Activated CD4-positive, alpha-beta T cell treated with anti-CD3 and anti-CD28 coated beads, Interleukin-2, amount 10 ng/mL, durations not matched to agents 24 days and 14 days (primary cell): ENCODE results near the gene S100A13. TPM values are rescaled to one million over a fixed set of nuclear protein-coding genes. Genes with fewer than 3 reads are reported as not detected.
"Not testable (repeated sequence)": the region's sequence is repeated elsewhere in the genome, so short reads cannot be mapped to it uniquely, and the experiment has no call there.

Experiments
- DNase-seq: peaks from one replicate; pipeline ENCODE4 v3.0.0; 2022
- H3K27ac Mint-ChIP-seq: one replicate; pipeline ENCODE4 v1.8.0; 2022; ENCODE audit warnings: mild to moderate bottlenecking, mixed read lengths
- H3K27me3 Mint-ChIP-seq: one replicate; pipeline ENCODE4 v1.8.0; 2022; ENCODE audit warnings: mixed read lengths
- H3K36me3 Mint-ChIP-seq: one replicate; pipeline ENCODE4 v1.8.0; 2022; ENCODE audit warnings: low read depth, mild to moderate bottlenecking, mixed read lengths
- H3K4me1 Mint-ChIP-seq: one replicate; pipeline ENCODE4 v1.8.0; 2021; ENCODE audit warnings: mixed read lengths
- H3K4me3 Mint-ChIP-seq: one replicate; pipeline ENCODE4 v1.8.0; 2022; ENCODE audit warnings: mild to moderate bottlenecking, moderate library complexity, mixed read lengths
- H3K9me3 Mint-ChIP-seq: one replicate; pipeline ENCODE4 v1.8.0; 2021; ENCODE audit warnings: mixed read lengths
- intact Hi-C: fragments of 100-400 bp; cut with micrococcal nuclease; formaldehyde crosslinking; loops from one replicate; pipeline ENCODE4 v1.15.1; 2023
- total RNA-seq: library from RNA; stranded (reverse); gene quantifications from 2 replicates; pipeline ENCODE4 v1.2.3, GENCODE V29; 2022

S100A13 gene
- total RNA-seq, 1 donor from 2014 or later, result 3.2 TPM

DNA sequence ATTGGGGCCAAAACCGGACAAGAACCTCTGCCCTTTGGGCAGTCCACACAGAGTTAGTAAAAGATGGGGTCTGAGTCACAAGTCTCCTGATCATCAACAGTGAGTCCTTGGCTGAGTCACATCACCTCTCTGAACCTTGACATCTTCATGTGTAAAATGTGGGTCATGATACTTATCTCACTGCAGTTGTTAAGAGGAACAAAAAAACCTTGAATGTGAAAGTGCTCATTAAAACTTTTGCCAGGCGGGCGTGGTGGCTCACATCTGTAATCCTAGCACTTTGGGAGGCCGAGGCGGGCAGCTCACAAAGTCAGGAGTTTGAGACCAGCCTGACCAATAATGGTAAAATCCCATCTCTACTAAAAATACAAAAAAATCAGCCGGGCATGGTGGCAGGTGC, 30.1 kb downstream of the S100A13 start:
- Mint-ChIP-seq H3K4me1 (peaks cover 19% of the 10 kb centered on the region), H3K27me3 (no peaks in the 10 kb centered on the region), H3K36me3 (no peaks in the 10 kb centered on the region), H3K9me3 (no peaks in the 10 kb centered on the region), H3K27ac (peak overlapping the region; percentile 77), H3K4me3 (no peak overlapping the region)
- no peak for DNase-seq
- intact Hi-C loops, result no loop called here

DNA sequence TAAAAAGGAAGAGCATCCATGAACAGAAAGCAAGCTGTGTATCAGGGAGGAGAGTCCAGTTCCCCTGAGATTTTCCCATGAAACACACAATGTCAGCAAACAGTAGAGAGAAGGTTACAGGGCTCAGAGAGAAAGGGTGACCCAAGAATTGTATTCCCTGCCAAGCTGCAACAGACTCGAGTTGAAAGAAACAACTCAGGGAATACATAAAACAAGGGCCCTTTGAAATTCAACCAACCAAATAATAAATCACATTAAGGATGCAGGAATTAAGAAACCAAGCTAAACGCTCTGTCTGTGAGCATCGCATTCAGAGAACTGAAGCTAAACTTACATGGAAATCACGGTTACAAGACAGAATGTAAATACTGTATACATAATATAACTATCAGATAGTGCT, 34.6 kb downstream of the S100A13 start:
- Mint-ChIP-seq H3K27me3 (peaks cover 2% of the 10 kb centered on the region), H3K4me3 (no peak overlapping the region)

DNA sequence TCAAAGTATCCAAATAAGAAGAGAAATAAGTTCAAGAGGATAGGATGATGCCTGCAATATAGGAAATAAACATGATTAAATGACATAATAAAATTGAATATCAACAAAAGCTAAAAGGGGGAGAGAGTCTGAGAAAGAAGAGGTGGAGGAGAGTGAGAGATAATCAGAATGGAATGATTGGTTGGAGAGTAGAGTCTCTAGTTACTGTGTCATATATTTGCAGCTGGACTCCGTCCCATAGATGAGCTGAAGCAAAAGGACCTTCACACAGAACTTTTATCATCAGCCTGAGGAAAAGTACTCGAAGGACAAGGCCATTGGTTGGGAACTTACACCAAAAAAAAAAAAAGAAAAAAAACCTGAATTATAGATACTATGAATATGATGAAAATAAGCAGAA, 38.8 kb downstream of the S100A13 start:
- Mint-ChIP-seq H3K36me3 (no peaks in the 10 kb centered on the region), H3K4me3 (no peak overlapping the region), H3K4me1 (no peaks in the 10 kb centered on the region), H3K27ac (no peak overlapping the region), H3K9me3 (no peaks in the 10 kb centered on the region), H3K27me3 (peaks cover 19% of the 10 kb centered on the region)
- DNase-seq, result no peak
- intact Hi-C loops, result no loop called here

More for the DNA sequence above, 34.6 kb downstream of the S100A13 start:
- no peaks in the 10 kb centered on the region for H3K36me3 Mint-ChIP-seq
- H3K27ac Mint-ChIP-seq, result no peak overlapping the region
- intact Hi-C loops, result no loop called here
- H3K9me3 Mint-ChIP-seq, result no peaks in the 10 kb centered on the region
- H3K4me1 Mint-ChIP-seq, result peaks cover 7% of the 10 kb centered on the region
- no peak for DNase-seq

DNA sequence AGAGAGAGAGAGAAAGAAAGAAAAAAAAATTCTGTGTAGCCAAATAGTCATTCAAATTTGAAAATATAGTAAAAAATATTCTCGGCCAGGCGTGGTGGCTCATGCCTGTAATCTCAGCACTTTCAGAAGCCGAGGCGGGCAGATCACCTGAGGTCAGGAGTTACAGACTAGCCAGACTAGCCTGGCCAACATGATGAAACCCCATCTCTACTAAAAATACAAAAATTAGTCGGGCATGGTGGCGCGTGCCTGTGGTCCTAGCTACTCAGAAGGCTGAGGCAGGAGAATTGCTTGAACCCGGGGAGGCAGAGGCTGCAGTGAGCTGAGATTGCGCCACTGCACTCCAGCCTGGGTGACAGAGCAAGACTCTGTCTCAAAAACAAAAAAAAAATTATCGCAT, 39.3 kb downstream of the S100A13 start:
- H3K27me3 Mint-ChIP-seq, result peaks cover 19% of the 10 kb centered on the region
- H3K4me3 Mint-ChIP-seq, H3K4me1 Mint-ChIP-seq, H3K9me3 Mint-ChIP-seq, DNase-seq, H3K36me3 Mint-ChIP-seq, intact Hi-C loops, H3K27ac Mint-ChIP-seq: not testable (repeated sequence)

DNA sequence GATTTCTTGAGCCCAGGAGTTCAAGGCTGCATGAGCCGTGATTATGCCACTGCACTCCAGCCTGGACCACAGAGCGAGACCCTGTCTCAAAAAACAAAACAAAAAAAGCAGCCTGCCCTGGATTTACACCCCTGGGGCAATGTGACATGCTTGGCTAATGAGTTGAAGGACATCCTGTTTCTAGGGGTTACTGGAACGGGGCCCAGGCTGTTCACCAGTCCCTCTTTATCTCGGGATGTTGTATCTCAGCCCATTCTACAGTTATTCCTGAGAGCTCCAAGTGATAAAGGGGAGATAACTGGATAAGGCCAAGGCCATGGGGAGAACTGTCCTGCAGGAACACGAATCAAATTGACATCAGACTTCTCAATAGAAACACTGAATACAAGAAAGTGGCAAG, 40.0 kb downstream of the S100A13 start:
- Mint-ChIP-seq H3K27ac (no peak overlapping the region), H3K4me3 (no peak overlapping the region), H3K4me1 (no peaks in the 10 kb centered on the region), H3K9me3 (no peaks in the 10 kb centered on the region), H3K27me3 (peaks cover 19% of the 10 kb centered on the region), H3K36me3 (no peaks in the 10 kb centered on the region)
- intact Hi-C loops, result no loop called here
- DNase-seq, result no peak

DNA sequence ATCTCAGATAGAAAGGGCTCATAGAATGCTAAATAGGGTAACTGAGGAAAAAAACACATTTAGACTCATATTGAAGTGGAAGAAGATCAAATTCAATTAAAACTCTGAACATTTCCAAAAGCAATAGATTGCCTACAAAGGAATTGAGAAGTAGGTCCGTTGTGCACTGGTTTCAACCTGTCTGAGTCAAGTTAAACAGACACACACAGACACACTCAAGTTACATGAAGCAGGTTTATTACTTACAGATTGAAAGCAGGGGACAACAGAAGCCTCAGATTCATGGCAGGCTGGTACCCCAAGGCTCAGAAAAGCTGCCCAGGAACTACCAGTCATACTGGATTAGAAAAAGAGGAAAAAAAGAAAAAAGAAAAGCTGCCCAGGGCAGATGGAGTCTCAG, 41.0 kb downstream of the S100A13 start:
- Mint-ChIP-seq H3K4me1 (no peaks in the 10 kb centered on the region), H3K4me3 (no peak overlapping the region), H3K27ac (no peak overlapping the region), H3K36me3 (no peaks in the 10 kb centered on the region), H3K9me3 (no peaks in the 10 kb centered on the region), H3K27me3 (peaks cover 19% of the 10 kb centered on the region)
- no peak for DNase-seq
- intact Hi-C loops, result no loop called here

DNA sequence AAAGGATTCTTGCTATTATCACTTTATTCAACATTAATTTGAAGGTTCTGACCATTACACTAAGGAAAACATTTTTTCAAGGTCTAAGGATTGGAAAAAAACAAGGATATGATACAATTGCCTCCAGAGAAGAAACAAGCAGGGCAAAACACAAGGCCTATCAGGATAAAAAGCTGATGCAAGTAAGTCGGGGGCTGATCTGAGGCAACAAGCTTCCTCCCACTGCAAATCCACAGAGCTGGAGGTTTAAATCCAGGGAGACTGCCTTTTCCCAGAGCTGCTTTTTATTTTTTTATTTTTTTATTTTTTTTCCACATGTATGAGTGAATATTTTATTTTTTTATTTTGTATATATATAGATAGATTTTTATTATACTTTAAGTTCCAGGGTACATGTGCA, 42.3 kb downstream of the S100A13 start:
- intact Hi-C loops, result no loop called here
- Mint-ChIP-seq H3K27ac (no peak overlapping the region), H3K9me3 (no peaks in the 10 kb centered on the region), H3K4me3 (no peak overlapping the region), H3K36me3 (no peaks in the 10 kb centered on the region), H3K27me3 (peaks cover 19% of the 10 kb centered on the region), H3K4me1 (no peaks in the 10 kb centered on the region)
- no peak for DNase-seq

DNA sequence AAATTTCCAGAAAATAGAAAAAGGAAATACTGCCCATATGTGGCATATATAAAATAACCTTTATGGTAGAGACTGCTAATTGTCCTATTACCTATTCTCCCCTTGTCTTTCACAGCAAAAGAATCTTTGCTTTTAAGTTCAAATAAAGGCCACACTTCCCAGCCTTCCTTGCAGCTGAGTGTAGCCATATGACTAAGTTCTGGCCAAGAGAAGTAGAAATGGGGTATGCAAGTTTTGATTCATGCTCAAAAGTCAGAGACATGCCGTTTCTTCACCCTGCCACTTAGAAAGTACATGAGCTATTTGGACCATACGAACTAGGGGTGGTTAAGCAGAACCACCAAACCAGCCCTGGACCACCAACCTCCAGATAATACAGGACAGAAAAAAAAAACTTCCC, 43.3 kb downstream of the S100A13 start:
- H3K27me3 Mint-ChIP-seq, result peaks cover 24% of the 10 kb centered on the region
- intact Hi-C loops, result no loop called here
- H3K4me1 Mint-ChIP-seq, result no peaks in the 10 kb centered on the region
- no peaks in the 10 kb centered on the region for H3K9me3 Mint-ChIP-seq
- H3K27ac Mint-ChIP-seq, result no peak overlapping the region
- DNase-seq, result no peak
- no peaks in the 10 kb centered on the region for H3K36me3 Mint-ChIP-seq
- no peak overlapping the region for H3K4me3 Mint-ChIP-seq

DNA sequence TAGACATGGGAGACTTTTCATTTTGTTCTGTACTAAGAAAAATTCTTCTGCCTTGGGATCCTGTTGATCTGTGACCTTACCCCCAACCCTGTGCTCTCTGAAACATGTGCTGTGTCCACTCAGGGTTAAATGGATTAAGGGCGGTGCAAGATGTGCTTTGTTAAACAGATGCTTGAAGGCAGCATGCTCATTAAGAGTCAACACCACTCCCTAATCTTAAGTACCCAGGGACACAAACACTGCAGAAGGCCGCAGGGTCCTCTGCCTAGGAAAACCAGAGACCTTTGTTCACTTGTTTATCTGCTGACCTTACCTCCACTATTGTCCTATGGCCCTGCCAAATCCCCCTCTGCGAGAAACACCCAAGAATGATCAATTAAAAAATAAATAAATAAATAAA, 43.8 kb downstream of the S100A13 start:
- DNase-seq, H3K4me1 Mint-ChIP-seq, H3K4me3 Mint-ChIP-seq, H3K9me3 Mint-ChIP-seq, H3K27ac Mint-ChIP-seq, intact Hi-C loops, H3K36me3 Mint-ChIP-seq: not testable (repeated sequence)
- H3K27me3 Mint-ChIP-seq, result peaks cover 29% of the 10 kb centered on the region

DNA sequence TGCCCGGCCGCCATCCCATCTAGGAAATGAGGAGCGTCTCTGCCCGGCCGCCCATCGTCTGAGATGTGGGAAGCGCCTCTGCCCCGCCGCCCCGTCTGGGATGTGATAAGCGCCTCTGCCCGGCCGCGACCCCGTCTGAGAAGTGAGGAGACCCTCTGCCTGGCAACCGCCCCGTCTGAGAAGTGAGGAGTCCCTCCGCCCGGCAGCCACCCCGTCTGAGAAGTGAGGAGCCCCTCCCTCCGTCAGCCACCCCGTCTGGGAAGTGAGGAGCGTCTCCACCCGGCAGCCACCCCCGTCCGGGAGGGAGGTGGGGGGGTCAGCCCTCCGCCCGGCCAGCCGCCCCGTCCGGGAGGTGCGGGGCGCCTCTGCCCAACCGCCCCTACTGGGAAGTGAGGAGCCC, 44.5 kb downstream of the S100A13 start:
- H3K9me3 Mint-ChIP-seq, H3K27ac Mint-ChIP-seq, DNase-seq, intact Hi-C loops, H3K36me3 Mint-ChIP-seq, H3K4me1 Mint-ChIP-seq, H3K4me3 Mint-ChIP-seq: not testable (repeated sequence)
- H3K27me3 Mint-ChIP-seq, result peaks cover 33% of the 10 kb centered on the region

DNA sequence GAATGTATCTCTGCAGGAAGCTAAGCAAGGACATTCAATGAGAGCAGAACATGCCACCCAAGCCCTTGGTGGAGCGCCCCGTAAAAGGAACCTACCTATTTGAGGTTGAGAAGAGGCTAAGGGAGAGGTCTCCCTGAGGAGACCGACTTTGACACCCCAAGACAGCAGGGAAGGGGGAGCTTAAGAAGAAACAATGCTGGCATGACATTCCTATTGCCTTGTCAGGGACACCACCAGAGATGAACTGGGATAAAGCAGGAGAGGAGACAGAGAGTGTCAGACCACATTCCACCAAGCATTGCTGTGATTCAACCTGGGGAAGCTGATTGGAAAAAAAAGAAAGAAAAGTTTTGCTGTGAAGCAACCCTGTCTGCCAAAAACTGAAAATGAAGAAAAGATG, 48.4 kb downstream of the S100A13 start:
- Mint-ChIP-seq H3K4me1 (peaks cover 6% of the 10 kb centered on the region), H3K36me3 (no peaks in the 10 kb centered on the region), H3K9me3 (no peaks in the 10 kb centered on the region), H3K27ac (no peak overlapping the region), H3K27me3 (peaks cover 29% of the 10 kb centered on the region), H3K4me3 (no peak overlapping the region)
- no peak for DNase-seq
- intact Hi-C loops, result no loop called here

DNA sequence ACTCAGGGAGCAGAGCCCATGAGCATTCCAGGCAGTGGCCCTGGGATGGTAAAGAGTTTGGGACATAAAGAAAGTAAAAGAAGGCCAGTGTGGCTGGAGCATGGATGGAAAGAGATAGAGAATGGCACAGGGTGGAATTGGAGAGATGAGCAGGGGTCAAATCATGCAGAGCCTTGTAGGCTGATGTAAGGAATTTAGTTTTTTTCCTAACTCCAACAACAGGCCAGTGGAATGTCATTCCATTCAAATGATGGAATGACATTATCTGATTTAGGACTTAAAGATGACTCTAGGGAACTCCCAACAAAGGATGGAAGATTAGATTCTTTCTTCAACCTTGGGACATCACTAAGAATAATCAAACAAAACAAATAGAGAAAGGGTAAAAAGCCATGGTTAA, 48.8 kb downstream of the S100A13 start:
- H3K9me3 Mint-ChIP-seq, result no peaks in the 10 kb centered on the region
- H3K27ac Mint-ChIP-seq, result no peak overlapping the region
- H3K4me3 Mint-ChIP-seq, result no peak overlapping the region
- no peaks in the 10 kb centered on the region for H3K36me3 Mint-ChIP-seq
- intact Hi-C loops, result no loop called here
- peaks cover 26% of the 10 kb centered on the region for H3K27me3 Mint-ChIP-seq
- peaks cover 6% of the 10 kb centered on the region for H3K4me1 Mint-ChIP-seq
- no peak for DNase-seq

DNA sequence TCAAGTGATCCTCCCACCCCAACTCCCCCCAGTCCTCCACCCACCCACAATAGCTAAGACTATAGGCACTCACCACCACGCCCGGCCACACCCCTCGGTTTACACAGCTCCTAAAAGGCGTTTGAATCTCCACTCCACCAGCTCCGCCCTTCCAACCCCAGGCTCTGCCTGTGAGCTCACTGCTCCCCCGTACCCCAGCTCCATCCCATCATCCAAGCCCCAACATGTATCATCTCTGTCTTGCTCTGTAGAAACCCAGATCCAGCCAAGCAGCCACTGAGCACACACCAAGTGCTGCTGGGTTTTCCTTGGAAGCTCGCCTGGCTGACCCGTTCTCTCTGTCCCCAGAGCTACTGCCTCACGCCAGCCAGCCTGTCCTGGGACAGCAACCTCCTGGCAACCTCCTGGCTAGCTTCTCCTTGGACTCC, 49.7 kb downstream of the S100A13 start:
- DNase-seq, result no peak
- Mint-ChIP-seq H3K27me3 (peaks cover 26% of the 10 kb centered on the region), H3K4me1 (peaks cover 13% of the 10 kb centered on the region), H3K4me3 (no peak overlapping the region), H3K9me3 (no peaks in the 10 kb centered on the region), H3K36me3 (no peaks in the 10 kb centered on the region), H3K27ac (no peak overlapping the region)
- intact Hi-C loops, result no loop called here

DNA sequence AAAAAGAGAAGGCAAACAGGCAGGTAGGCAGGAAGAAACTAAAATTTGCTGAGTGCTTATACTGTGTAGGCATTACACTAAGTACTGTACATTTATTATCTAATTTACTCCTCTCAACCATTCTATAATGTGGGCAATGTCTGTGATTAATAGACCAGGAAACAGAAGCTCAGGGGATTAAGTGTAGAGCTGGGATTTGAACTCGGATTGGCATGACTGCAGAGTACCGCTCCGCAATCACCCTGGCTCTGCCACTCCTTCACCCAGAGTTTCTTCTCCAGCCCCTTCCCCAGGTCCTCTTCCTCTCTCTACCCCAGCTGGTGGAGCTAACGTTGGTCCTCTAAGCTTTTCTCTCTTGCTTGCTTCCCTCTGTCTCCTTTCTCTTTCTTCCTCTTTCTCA, 50.2 kb downstream of the S100A13 start:
- peaks cover 15% of the 10 kb centered on the region for H3K4me1 Mint-ChIP-seq
- H3K4me3 Mint-ChIP-seq, result no peak overlapping the region
- intact Hi-C loops, result no loop called here
- no peak for DNase-seq
- H3K9me3 Mint-ChIP-seq, result no peaks in the 10 kb centered on the region
- H3K27me3 Mint-ChIP-seq, result peaks cover 26% of the 10 kb centered on the region
- H3K36me3 Mint-ChIP-seq, result no peaks in the 10 kb centered on the region
- H3K27ac Mint-ChIP-seq, result no peak overlapping the region

DNA sequence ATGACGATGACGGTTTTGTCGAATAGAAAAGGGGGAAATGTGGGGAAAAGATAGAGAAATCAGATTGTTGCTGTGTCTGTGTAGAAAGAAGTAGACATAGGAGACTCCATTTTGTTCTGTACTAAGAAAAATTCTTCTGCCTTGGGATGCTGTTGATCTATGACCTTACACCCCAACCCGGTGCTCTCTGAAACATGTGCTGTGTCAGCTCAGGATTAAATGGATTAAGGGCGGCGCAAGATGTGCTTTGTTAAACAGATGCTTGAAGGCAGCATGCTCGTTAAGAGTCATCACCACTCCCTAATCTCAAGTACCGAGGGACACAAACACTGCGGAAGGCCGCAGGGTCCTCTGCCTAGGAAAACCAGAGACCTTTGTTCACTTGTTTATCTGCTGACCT, 51.8 kb downstream of the S100A13 start:
- H3K9me3 Mint-ChIP-seq, H3K27ac Mint-ChIP-seq, intact Hi-C loops, H3K4me3 Mint-ChIP-seq, DNase-seq, H3K36me3 Mint-ChIP-seq: not testable (repeated sequence)
- Mint-ChIP-seq H3K27me3 (peaks cover 26% of the 10 kb centered on the region), H3K4me1 (peaks cover 26% of the 10 kb centered on the region)
